NB4 (cell line): ENCODE data around the gene CA10.

Source experiments
- MYC ChIP-seq: IDR thresholded peaks from 2 replicates; pipeline ENCODE4 v1.6.1; 2011; ENCODE audit warnings: low read depth, low read length
- TF ChIP-seq, protein P1 (sequence below): IDR thresholded peaks from one replicate; pipeline ENCODE4 v1.5.1; 2012; ENCODE audit warnings: low read depth, low read length

DNA sequence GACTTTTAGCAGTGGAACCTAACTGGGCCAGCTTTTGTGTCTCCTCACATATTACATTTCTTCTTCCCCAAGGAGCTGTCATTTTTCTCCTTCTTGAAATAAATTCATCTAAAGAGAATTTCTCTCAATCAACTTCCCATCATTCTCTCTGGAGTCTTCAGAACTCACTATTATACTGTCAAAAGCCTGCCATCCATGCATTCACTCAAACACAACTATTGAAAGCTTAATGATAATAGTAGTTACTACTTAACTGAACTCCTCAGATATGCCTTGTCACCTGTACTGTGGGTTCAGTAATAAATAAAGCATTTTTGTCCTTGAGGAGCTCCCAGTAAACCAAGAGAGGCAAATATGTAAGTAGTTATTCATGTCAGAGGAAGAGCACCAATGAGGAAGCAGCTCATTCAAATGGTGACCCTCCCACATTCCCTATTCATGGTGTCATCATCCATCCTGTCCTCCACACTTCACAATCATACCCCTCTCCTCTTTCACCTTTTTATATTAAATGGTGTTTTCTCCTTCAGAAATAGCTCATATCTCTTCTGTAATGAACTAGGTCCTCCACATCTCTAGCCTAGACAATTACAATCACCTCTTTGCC lies 162.6 kb downstream of the CA10 start:
- TF ChIP-seq, protein P1, sequence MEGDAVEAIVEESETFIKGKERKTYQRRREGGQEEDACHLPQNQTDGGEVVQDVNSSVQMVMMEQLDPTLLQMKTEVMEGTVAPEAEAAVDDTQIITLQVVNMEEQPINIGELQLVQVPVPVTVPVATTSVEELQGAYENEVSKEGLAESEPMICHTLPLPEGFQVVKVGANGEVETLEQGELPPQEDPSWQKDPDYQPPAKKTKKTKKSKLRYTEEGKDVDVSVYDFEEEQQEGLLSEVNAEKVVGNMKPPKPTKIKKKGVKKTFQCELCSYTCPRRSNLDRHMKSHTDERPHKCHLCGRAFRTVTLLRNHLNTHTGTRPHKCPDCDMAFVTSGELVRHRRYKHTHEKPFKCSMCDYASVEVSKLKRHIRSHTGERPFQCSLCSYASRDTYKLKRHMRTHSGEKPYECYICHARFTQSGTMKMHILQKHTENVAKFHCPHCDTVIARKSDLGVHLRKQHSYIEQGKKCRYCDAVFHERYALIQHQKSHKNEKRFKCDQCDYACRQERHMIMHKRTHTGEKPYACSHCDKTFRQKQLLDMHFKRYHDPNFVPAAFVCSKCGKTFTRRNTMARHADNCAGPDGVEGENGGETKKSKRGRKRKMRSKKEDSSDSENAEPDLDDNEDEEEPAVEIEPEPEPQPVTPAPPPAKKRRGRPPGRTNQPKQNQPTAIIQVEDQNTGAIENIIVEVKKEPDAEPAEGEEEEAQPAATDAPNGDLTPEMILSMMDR, result no peak
- TF ChIP-seq MYC, result no peak
